GM18507 (cell line): Measurements from ENCODE around the gene SPTLC2.
"Not testable (repeated sequence)": the region's sequence is repeated elsewhere in the genome, so short reads cannot be mapped to it uniquely, and the experiment has no call there.

Experiments
- DNase-seq: peaks from one replicate; pipeline ENCODE4 v3.0.0; 2011; ENCODE audit warnings: low read depth; ENCODE audit not compliant: insufficient read length; ENCODE audit errors: extremely low spot score
- FAIRE-seq: peaks from 2 replicates; lab custom pipeline; 2011; peaks lifted over from hg19 to GRCh38; lab: Jason Lieb, UNC

SPTLC2 gene

DNA sequence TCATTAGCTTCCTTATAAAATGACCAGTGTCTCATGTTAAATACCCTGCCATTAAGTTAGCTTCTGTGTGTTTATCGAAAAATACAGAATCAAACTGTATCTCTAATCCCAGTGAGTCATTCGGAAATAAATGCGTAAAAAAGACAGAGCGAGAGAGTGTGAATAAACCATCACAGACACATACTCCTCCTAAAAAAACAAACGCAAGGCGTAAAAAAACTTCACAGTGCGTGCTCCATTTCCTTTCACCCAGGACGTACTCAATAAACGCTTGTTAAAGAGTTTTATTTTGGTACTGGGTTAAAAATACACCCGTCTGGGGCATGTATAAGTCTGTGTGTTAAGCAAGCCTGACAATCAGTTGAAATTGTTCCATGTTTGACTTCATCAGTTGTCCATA, 59.0 kb downstream of the SPTLC2 start:
- no peak for FAIRE-seq
- no peak for DNase-seq

GRCh38 chr14:77556946-77557345, 59.5 kb downstream of the SPTLC2 start:
- FAIRE-seq (peak; percentile 76), DNase-seq (no peak)

DNA sequence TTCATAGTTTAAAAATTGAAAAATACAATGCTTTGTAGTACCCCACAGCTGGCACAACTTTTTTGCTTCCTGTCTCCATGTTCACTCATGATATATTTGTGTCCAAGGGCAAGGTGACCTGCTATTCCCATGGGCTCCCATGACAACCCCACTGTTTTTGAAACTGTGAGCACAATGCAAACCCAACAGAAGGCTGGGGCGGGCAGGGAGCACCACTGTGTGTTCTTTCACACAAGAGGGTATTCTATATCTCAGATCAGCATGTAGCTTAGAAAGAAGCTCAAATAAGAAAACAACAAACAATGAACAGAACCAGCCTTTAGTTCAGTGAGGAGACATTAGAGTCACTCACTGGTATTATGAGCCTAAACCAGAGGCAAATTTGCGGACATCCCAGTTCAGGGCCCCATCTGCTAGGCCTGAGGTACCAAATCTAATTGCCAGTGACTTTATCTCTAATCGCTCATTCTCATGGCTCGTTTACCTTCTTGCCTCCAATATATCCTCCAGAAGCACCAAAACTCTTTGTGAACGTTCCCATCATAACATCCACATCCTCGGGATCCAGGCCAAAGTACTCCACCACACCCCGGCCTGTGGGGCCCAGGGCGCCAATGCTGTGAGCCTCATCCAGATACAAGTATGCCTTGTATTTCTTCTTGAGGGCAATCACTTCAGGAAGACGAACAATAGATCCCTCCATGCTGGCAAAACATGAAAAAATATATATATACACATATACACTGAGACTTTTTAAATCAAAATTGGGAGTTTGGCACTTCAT, 61.4 kb downstream of the SPTLC2 start:
- DNase-seq (no peak), FAIRE-seq (no peak)

DNA sequence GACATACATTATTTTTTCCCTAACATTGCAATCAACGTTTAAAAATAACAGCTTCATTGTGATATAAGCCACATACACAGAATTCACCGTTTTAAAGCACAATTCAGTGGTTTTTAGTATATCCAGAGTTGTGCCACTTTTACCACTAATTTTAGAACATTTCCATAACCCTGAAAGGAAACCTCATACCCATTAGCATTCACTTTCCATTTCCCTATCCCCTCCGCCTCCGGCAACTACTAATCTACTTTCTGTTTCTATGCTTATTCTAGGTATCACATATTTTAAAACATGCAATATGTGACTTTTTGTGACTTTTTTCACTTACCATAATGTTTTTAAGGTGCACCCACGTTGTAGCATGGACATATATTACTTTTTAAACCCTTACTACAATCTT, 62.2 kb downstream of the SPTLC2 start:
- peak; percentile 86 for FAIRE-seq
- DNase-seq: no peak

- DNase-seq (no peak), FAIRE-seq (no peak)
Measured at GRCh38 chr14:77549451-77549850, 67.0 kb downstream of the SPTLC2 start.

GRCh38 chr14:77547512-77548180, 68.8 kb downstream of the SPTLC2 start:
- FAIRE-seq: no peak
- no peak for DNase-seq

- DNase-seq, FAIRE-seq: not testable (repeated sequence)
Measured at GRCh38 chr14:77545171-77545570, 71.3 kb downstream of the SPTLC2 start.

GRCh38 chr14:77544571-77544970, 71.9 kb downstream of the SPTLC2 start:
- FAIRE-seq (no peak), DNase-seq (no peak)

- no peak for FAIRE-seq
Measured at GRCh38 chr14:77543637-77544334, 72.7 kb downstream of the SPTLC2 start.

GRCh38 chr14:77543240-77543551, 73.2 kb downstream of the SPTLC2 start:
- DNase-seq (no peak), FAIRE-seq (no peak)

More at GRCh38 chr14:77543637-77544334, 72.7 kb downstream of the SPTLC2 start:
- no peak for DNase-seq

GRCh38 chr14:77542421-77543239, 73.8 kb downstream of the SPTLC2 start:
- no peak for FAIRE-seq
- no peak for DNase-seq

DNA sequence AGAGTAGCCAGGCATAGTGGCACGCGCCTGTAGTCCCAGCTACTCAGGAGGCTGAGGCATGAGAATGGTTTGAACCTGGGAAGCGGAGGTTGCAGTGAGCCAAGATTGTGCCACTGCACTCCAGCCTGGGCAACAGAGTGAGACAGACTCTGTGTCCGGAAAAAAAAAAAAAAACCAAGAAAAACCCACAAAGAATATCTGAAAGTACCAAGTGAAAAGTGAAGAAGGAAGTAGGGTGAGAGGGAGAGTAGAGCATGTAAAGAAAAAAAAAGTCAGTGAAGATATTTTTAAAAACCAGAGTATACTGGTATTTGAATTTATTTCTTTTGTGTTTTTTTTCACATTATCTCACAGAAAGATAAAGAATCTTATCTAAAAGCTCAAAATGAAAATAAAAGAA, 74.5 kb downstream of the SPTLC2 start:
- no peak for DNase-seq
- no peak for FAIRE-seq

DNA sequence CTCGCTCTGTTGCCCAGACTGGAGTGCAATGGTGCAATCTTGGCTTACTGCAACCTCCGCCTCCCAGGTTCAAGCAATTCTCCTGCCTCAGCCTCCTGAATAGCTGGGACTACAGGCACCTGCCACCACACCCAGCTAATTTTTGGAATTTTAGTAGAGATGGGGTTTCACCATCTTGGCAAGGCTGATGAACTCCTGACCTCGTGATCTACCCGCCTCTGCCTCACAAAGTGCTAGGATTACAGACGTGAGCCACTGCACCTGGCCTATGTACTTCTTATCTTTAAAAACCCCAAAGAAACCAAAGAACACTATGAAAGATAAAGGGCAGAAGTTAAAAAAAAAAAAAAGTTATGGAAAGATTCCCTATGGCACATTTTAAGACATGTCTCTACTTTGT, 79.5 kb downstream of the SPTLC2 start:
- FAIRE-seq, DNase-seq: not testable (repeated sequence)

DNA sequence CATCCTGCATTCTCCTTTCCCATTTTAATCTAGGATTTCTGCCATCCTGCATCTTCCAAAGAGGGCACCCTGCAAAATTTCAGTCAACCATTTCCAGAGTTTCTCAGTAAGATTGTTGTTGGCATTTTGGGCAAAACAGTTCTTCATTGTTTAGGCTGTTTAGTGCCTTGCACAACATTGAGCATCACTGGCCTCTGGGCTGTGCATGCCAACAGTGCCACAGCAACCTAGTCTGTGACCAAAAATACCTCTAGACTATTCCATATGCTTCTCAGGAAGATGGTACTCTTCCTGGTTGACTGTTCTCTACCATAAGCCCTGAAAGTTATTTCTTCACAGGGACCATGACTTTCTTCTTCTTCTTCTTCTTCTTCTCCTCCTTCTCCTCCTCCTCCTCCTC, 85.4 kb downstream of the SPTLC2 start:
- FAIRE-seq (no peak), DNase-seq (no peak)

GRCh38 chr14:77529963-77530362, 86.5 kb downstream of the SPTLC2 start:
- no peak for FAIRE-seq
- DNase-seq: no peak

- no peak for DNase-seq
- FAIRE-seq: no peak
Measured at GRCh38 chr14:77529213-77529612, 87.2 kb downstream of the SPTLC2 start.

- not testable (repeated sequence) for FAIRE-seq, DNase-seq
Measured at GRCh38 chr14:77528701-77529100, 87.7 kb downstream of the SPTLC2 start.

- no peak for FAIRE-seq
Measured at GRCh38 chr14:77526266-77526665, 90.2 kb downstream of the SPTLC2 start.

GRCh38 chr14:77524536-77524935, 91.9 kb downstream of the SPTLC2 start:
- FAIRE-seq (no peak), DNase-seq (no peak)

More at GRCh38 chr14:77526266-77526665, 90.2 kb downstream of the SPTLC2 start:
- DNase-seq: no peak

- no peak for FAIRE-seq
- no peak for DNase-seq
Measured at GRCh38 chr14:77523109-77523508, 93.3 kb downstream of the SPTLC2 start.
